GM12801 (cell line): Measurements from ENCODE around the gene CCDC78.

Source experiments
- TF ChIP-seq, protein P1 (sequence below): IDR thresholded peaks from one replicate; pipeline ENCODE4 v1.5.1; 2011; ENCODE audit warnings: control low read depth; ENCODE audit not compliant: insufficient read length; ENCODE audit errors: extremely low read depth

The CCDC78 gene

DNA sequence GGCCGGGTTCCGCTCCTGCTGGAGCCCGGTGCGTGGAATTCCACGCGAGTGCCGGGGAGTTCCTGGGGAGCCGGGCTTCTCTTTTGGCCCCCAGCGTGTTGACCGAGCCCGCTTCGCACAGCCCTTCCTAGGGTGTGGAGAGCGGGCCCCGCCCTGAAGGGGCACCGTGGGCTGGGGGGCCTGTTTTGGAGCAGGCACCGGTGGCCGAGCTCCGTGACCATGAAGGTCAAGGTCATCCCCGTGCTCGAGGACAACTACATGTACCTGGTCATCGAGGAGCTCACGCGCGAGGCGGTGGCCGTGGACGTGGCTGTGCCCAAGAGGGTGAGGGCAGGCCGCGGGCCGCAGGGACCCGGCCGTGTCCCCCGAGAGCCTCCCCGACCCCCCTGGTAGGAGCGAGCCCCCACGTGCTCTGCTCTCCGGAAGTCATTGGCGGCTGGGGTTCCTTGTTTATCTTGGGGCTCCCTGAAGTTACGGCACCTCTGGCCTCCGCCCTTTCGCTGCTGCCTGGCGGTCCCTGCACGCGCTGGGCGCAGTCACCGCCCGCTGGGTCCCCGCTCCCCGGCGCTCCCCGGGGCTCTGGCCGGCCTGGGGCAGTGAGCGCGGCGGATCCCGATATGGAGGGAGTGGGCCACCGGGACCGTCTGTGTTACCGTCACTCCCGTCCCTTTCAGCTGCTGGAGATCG lies 1.2 kb upstream of the CCDC78 start:
- TF ChIP-seq, protein P1, sequence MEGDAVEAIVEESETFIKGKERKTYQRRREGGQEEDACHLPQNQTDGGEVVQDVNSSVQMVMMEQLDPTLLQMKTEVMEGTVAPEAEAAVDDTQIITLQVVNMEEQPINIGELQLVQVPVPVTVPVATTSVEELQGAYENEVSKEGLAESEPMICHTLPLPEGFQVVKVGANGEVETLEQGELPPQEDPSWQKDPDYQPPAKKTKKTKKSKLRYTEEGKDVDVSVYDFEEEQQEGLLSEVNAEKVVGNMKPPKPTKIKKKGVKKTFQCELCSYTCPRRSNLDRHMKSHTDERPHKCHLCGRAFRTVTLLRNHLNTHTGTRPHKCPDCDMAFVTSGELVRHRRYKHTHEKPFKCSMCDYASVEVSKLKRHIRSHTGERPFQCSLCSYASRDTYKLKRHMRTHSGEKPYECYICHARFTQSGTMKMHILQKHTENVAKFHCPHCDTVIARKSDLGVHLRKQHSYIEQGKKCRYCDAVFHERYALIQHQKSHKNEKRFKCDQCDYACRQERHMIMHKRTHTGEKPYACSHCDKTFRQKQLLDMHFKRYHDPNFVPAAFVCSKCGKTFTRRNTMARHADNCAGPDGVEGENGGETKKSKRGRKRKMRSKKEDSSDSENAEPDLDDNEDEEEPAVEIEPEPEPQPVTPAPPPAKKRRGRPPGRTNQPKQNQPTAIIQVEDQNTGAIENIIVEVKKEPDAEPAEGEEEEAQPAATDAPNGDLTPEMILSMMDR = no peak

DNA sequence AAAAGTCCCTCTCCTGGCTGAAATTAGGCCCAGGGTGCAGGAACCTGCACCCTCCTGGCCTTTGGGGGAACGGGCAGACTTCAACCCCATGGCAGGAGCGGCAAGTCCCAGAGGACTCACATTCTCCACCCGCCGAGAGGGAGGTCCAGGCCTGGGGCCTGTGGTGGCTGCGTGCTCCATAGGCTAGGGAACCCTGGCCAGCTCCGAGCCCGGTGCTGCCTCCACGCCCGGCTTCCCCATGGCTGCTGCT lies 130 bp downstream of the CCDC78 start:
- TF ChIP-seq, protein P1 = no peak

DNA sequence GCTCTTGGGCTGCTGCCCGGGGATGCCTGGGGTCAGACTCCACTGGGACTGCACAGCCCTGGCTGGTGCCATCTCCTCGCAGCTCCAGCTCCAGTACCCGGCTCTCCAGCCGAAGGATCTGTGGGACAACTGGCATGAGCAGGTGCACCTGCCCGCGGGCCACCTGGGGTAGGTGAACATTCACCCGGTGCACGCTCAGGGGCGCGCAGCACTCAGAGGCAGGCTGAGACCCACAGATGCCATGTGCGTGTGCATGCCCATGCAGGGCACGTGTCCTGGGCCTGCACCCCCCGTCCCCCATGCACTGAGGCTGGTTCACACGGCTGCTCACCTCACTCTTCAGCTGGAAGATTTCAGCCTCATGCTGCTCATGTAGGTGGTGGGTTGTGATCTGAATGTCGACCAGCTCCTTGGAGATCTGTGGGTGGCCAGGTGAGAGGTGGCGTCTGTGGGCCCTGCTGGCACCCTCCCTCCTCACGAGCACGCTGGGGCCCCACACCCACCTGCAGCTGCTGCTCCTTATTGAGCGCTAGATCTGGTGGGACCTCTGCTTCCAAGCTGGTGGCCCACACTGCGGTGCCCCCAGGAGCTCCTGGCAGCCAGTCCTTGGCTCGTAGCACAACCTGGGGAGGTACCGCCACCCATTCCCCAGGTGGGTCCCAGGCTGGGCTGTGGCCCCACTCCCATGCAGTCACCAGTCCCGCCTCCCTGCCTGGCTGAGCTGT lies 618 bp downstream of the CCDC78 start:
- TF ChIP-seq, protein P1 = no peak

- TF ChIP-seq, protein P1 = no peak
Observed at GRCh38 chr16:725041-725376, 1.2 kb downstream of the CCDC78 start.

- TF ChIP-seq, protein P1 = no peak
Observed at GRCh38 chr16:724188-725040, 1.8 kb downstream of the CCDC78 start.

DNA sequence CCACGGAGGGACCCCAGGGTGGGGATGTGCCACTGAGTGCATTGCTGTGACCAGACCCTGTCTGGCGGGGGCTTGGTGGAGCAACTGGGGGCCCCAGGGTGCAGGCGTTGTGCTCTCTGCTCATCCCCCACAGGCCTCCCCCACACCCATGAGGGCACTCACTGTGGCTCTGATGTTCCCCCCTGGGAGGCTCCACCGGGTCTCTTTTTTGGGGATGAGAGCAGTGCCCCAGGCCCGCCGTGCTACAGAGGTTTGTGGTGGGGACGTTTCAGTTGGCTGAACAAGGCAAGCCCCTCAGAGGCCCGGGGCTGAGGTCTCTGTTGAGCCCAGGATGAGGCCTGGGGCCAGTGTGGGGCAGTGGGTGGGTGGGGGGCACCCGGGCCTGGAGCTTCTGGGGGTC lies 2.5 kb downstream of the CCDC78 start:
- TF ChIP-seq, protein P1 = no peak

- TF ChIP-seq, protein P1 = no peak
Observed at GRCh38 chr16:722835-723633, 3.2 kb downstream of the CCDC78 start.
